Stimulated activated CD8-positive, alpha-beta memory T cell treated with anti-CD3 and anti-CD28 coated beads, Interleukin-7, amount 100 ng/mL, for 4 hours (primary cell): Measurements from ENCODE around the gene SLAMF8.

Experiments used
- DNase-seq, 2 donors: peaks; one replicate each; pipeline ENCODE4 v3.0.0-alpha.2; 2020; ENCODE audit warnings: low read depth in 2 of 2

Gene SLAMF8

GRCh38 chr1:159817276-159818041 is 9.2 kb upstream of the SLAMF8 start:
- no peak for DNase-seq

- DNase-seq: no peak
Measured at GRCh38 chr1:159821171-159821867, 5.4 kb upstream of the SLAMF8 start.

- no peak for DNase-seq
Measured at GRCh38 chr1:159823406-159823805, 3.3 kb upstream of the SLAMF8 start.

GRCh38 chr1:159825564-159825963 is 1.1 kb upstream of the SLAMF8 start:
- no peak for DNase-seq

- DNase-seq: peak in 1 of 2 donors; percentile 5
Measured at GRCh38 chr1:159827102-159827490, 423 bp downstream of the SLAMF8 start.

GRCh38 chr1:159827549-159827948 is 876 bp downstream of the SLAMF8 start:
- no peak for DNase-seq

GRCh38 chr1:159828176-159828575 is 1.5 kb downstream of the SLAMF8 start:
- DNase-seq: no peak

GRCh38 chr1:159828581-159829272 is 2.1 kb downstream of the SLAMF8 start:
- DNase-seq: no peak

- no peak for DNase-seq
Measured at GRCh38 chr1:159829273-159829634, 2.6 kb downstream of the SLAMF8 start.

GRCh38 chr1:159829822-159830465 is 3.3 kb downstream of the SLAMF8 start:
- no peak for DNase-seq

GRCh38 chr1:159830722-159831121 is 4.0 kb downstream of the SLAMF8 start:
- DNase-seq: no peak

- DNase-seq: no peak
Measured at GRCh38 chr1:159831412-159832141, 4.9 kb downstream of the SLAMF8 start.

- no peak for DNase-seq
Measured at GRCh38 chr1:159832309-159832708, 5.6 kb downstream of the SLAMF8 start.

GRCh38 chr1:159835356-159835755 is 8.7 kb downstream of the SLAMF8 start:
- no peak for DNase-seq

GRCh38 chr1:159835862-159836525 is 9.3 kb downstream of the SLAMF8 start:
- no peak for DNase-seq

GRCh38 chr1:159838715-159839114 is 12.0 kb downstream of the SLAMF8 start:
- DNase-seq: no peak

- no peak for DNase-seq
Measured at GRCh38 chr1:159839116-159839849, 12.6 kb downstream of the SLAMF8 start.

- DNase-seq: no peak
Measured at GRCh38 chr1:159841749-159842148, 15.1 kb downstream of the SLAMF8 start.

- no peak for DNase-seq
Measured at GRCh38 chr1:159843459-159843858, 16.8 kb downstream of the SLAMF8 start.
